GM23338 (cell line): ENCODE data around the gene BMPR1B. TPM values are rescaled to one million over a fixed set of nuclear protein-coding genes. Genes with fewer than 3 reads are reported as not detected.

Experiments used
- ATAC-seq: fragments of 200-7000 bp; cut with Tn5 transposase; 3 replicates; pipeline ENCODE4 v1.9.1; 2020
- DNase-seq: peaks from one replicate; pipeline ENCODE4 v3.0.0-alpha.2; 2015; ENCODE audit warnings: low spot score
- H2AFZ ChIP-seq: fragments of 200-600 bp; sonication (generic); 2 replicates; pipeline ENCODE4 v1.8.0; 2016; ENCODE audit warnings: antibody characterized with exemption, mild to moderate bottlenecking, moderate library complexity
- H3F3A ChIP-seq: fragments of 200-600 bp; sonication (generic); replicated peaks from 2 replicates; pipeline ENCODE4 v1.8.0; 2017; ENCODE audit warnings: antibody characterized with exemption, mixed run types, low read depth
- H3K27ac ChIP-seq: fragments of 200-600 bp; sonication (generic); 2 replicates; pipeline ENCODE4 v1.6.1; 2016; ENCODE audit warnings: low read depth
- H3K27me3 ChIP-seq: fragments of 200-600 bp; sonication (generic); 2 replicates; pipeline ENCODE4 v1.8.0; 2016; ENCODE audit warnings: mild to moderate bottlenecking, mixed run types, moderate library complexity; ENCODE audit not compliant: insufficient read depth
- H3K36me3 ChIP-seq: fragments of 200-600 bp; sonication (generic); 2 replicates; pipeline ENCODE4 v1.8.0; 2016; ENCODE audit warnings: mild to moderate bottlenecking; ENCODE audit not compliant: insufficient read depth
- H3K4me1 ChIP-seq: fragments of 200-600 bp; sonication (generic); 2 replicates; pipeline ENCODE4 v1.8.0; 2016; ENCODE audit warnings: mild to moderate bottlenecking, moderate library complexity; ENCODE audit not compliant: insufficient read depth
- H3K4me2 ChIP-seq: fragments of 200-600 bp; sonication (generic); 2 replicates; pipeline ENCODE4 v1.7.1; 2017; ENCODE audit warnings: mixed run types
- H3K4me3 ChIP-seq: fragments of 200-600 bp; sonication (generic); 2 replicates; pipeline ENCODE4 v1.6.1; 2016; ENCODE audit warnings: mixed run types
- H3K79me2 ChIP-seq: fragments of 200-600 bp; sonication (generic); replicated peaks from 2 replicates; pipeline ENCODE4 v1.8.0; 2017; ENCODE audit warnings: mild to moderate bottlenecking; ENCODE audit not compliant: insufficient read depth
- H3K9me2 ChIP-seq: fragments of 200-600 bp; sonication (generic); 2 replicates; pipeline ENCODE4 v1.8.0; 2017; ENCODE audit not compliant: insufficient read depth
- H4K20me1 ChIP-seq: fragments of 200-600 bp; sonication (generic); replicated peaks from 2 replicates; pipeline ENCODE4 v1.8.0; 2017; ENCODE audit warnings: mild to moderate bottlenecking; ENCODE audit not compliant: insufficient read depth
- H3K27ac Mint-ChIP-seq: 2 replicates; pipeline ENCODE4 v1.8.0; 2020; ENCODE audit warnings: inconsistent platforms, mild to moderate bottlenecking, moderate library complexity, mixed read lengths
- H3K27me3 Mint-ChIP-seq: 3 replicates; pipeline ENCODE4 v1.8.0; 2022; ENCODE audit warnings: low read depth, mild to moderate bottlenecking, moderate library complexity, mixed read lengths, inconsistent platforms; ENCODE audit not compliant: insufficient read depth, poor library complexity
- H3K36me3 Mint-ChIP-seq: 3 replicates; pipeline ENCODE4 v1.8.0; 2021; ENCODE audit warnings: low read depth, mild to moderate bottlenecking, inconsistent platforms, moderate library complexity, mixed read lengths
- H3K4me1 Mint-ChIP-seq: 3 replicates; pipeline ENCODE4 v1.8.0; 2020; ENCODE audit warnings: mild to moderate bottlenecking, inconsistent platforms, mixed read lengths
- H3K4me3 Mint-ChIP-seq: 3 replicates; pipeline ENCODE4 v1.8.0; 2021; ENCODE audit warnings: moderate library complexity, mild to moderate bottlenecking, inconsistent platforms, mixed read lengths
- H3K9me3 Mint-ChIP-seq: 3 replicates; pipeline ENCODE4 v1.8.0; 2020; ENCODE audit warnings: moderate library complexity, mild to moderate bottlenecking, inconsistent platforms, mixed read lengths
- CREB1 ChIP-seq: fragments of 250-450 bp; sonication (Bioruptor Pico); IDR thresholded peaks from 2 replicates; pipeline ENCODE4 v1.5.0; 2020; ENCODE audit warnings: low read depth, mild to moderate bottlenecking, moderate library complexity
- ETS1 ChIP-seq: IDR thresholded peaks from 2 replicates; pipeline ENCODE4 v1.6.1; 2016; ENCODE audit warnings: antibody characterized with exemption
- EZH2 ChIP-seq: fragments of 200-600 bp; sonication (generic); IDR thresholded peaks from one replicate; pipeline ENCODE4 v1.8.0; 2017; ENCODE audit warnings: antibody characterized with exemption, mild to moderate bottlenecking, low read depth; ENCODE audit not compliant: unreplicated experiment
- EZH2phosphoT487 ChIP-seq: fragments of 200-600 bp; sonication (generic); IDR thresholded peaks from one replicate; pipeline ENCODE4 v1.8.1; 2018; ENCODE audit warnings: antibody characterized with exemption; ENCODE audit not compliant: unreplicated experiment
- JUNB ChIP-seq: IDR thresholded peaks from one replicate; pipeline ENCODE4 v1.6.1; 2016; ENCODE audit warnings: antibody characterized with exemption; ENCODE audit not compliant: unreplicated experiment
- NANOG ChIP-seq: IDR thresholded peaks from 2 replicates; pipeline ENCODE4 v1.6.1; 2016; ENCODE audit warnings: antibody characterized with exemption, borderline replicate concordance
- POLR2AphosphoS5 ChIP-seq: IDR thresholded peaks from 2 replicates; pipeline ENCODE4 v1.6.1; 2016; ENCODE audit warnings: antibody characterized with exemption, low read depth
- ZNF114 ChIP-seq: fragments of 250-450 bp; sonication (Bioruptor Pico); IDR thresholded peaks from 2 replicates; pipeline ENCODE4 v1.5.0; 2020; ENCODE audit warnings: mild to moderate bottlenecking, moderate library complexity
- ZNF331 ChIP-seq: fragments of 250-450 bp; sonication (Bioruptor Pico); IDR thresholded peaks from 2 replicates; pipeline ENCODE4 v1.5.0; 2020; ENCODE audit warnings: low read depth, mild to moderate bottlenecking, moderate library complexity
- polyA plus RNA-seq: library from polyadenylated mRNA; unstranded; fragments of >200 nt; fragmentation: Nextera tagmentation; extraction: Ambion mirVana; gene quantifications from 2 replicates; pipeline ENCODE4 v1.2.1, GENCODE V29; 2016
- total RNA-seq: library from RNA; depleted of rRNA; stranded (reverse); fragments of >200 nt; shearing (Covaris generic); gene quantifications from 2 replicates; pipeline ENCODE4 v1.2.3, GENCODE V29; 2014
- TF ChIP-seq, protein P1 (sequence below), 2 experiments: fragments of 200-600 bp in 1 of 2; sonication (generic) in 1 of 2; conservative IDR thresholded peaks; 2 replicates each; pipeline versions ENCODE4 v1.5.1 to v1.6.1; 2016 to 2017; ENCODE audit warnings: antibody characterized with exemption in 2 of 2, low read depth in 2 of 2, mild to moderate bottlenecking in 2 of 2, moderate library complexity in 1 of 2

The BMPR1B gene
- total and polyA plus RNA-seq, 2 experiments from 2014 or later, result 0.48 to 1.0 TPM

- Histone ChIP-seq H3K4me2 (no peak overlapping the region), H3K36me3 (no peaks in the 10 kb centered on the region), H3K9me2 (no peaks in the 10 kb centered on the region; the same call in 1 of the 2 replicates), H4K20me1 (no peaks in the 10 kb centered on the region), H3K4me1 (0 out of 2 replicates have a peak, but pooled peaks cover 8% of the 10 kb centered on the region), H3K27me3 (no peaks in the 10 kb centered on the region), H3K27ac (no peak overlapping the region), H3K79me2 (no peaks in the 10 kb centered on the region), H3K4me3 (no peak overlapping the region), H2AFZ (no peak overlapping the region), H3F3A (no peaks in the 10 kb centered on the region)
- TF ChIP-seq CREB1 (CRISPR knock-in tag) (no peak), ETS1 (no peak), EZH2phosphoT487 (no peak), EZH2 (no peak)
- Mint-ChIP-seq H3K4me3 (no peak overlapping the region), H3K27me3 (no peaks in the 10 kb centered on the region), H3K9me3 (no peaks in the 10 kb centered on the region), H3K4me1 (peaks cover 10% of the 10 kb centered on the region; the same call in 2 of the 3 replicates), H3K36me3 (no peaks in the 10 kb centered on the region), H3K27ac (no peak overlapping the region)
- no peak for ATAC-seq
- no peak for DNase-seq
Observed at GRCh38 chr4:94804650-94805049, 46.9 kb downstream of the BMPR1B start.

DNA sequence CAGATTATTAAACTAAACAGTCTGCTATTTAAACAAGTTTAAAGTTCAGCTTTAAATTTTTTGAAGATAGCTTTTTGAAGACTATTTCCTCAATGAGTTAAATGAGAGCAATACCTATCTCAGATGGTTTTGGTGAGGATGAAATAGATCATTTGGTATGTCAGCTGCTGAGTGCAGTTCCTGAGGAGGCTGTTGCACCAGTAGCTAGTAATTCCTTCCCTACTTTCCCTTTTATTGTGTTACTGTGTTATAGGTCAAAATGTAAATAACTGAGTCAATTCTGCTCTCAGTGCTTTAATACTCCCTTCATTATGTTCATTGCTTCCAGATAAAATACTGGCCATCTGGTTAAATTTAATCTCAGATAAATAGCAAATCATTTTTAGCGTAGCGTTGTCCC lies 48.6 kb downstream of the BMPR1B start:
- no peak overlapping the region for H2AFZ ChIP-seq
- no peaks in the 10 kb centered on the region for H3K27me3 Mint-ChIP-seq
- no peaks in the 10 kb centered on the region; the same call in 1 of the 2 replicates for H3K9me2 ChIP-seq
- H3K36me3 ChIP-seq, result no peaks in the 10 kb centered on the region
- H3K27ac ChIP-seq, result no peak overlapping the region
- no peak overlapping the region for H3K27ac Mint-ChIP-seq
- no peaks in the 10 kb centered on the region for H3K27me3 ChIP-seq
- H3K4me3 Mint-ChIP-seq, result no peak overlapping the region
- DNase-seq (no peak), ATAC-seq (no peak)
- no peaks in the 10 kb centered on the region for H3K79me2 ChIP-seq
- no peak for TF ChIP-seq CREB1 (CRISPR knock-in tag)
- TF ChIP-seq, protein P1, sequence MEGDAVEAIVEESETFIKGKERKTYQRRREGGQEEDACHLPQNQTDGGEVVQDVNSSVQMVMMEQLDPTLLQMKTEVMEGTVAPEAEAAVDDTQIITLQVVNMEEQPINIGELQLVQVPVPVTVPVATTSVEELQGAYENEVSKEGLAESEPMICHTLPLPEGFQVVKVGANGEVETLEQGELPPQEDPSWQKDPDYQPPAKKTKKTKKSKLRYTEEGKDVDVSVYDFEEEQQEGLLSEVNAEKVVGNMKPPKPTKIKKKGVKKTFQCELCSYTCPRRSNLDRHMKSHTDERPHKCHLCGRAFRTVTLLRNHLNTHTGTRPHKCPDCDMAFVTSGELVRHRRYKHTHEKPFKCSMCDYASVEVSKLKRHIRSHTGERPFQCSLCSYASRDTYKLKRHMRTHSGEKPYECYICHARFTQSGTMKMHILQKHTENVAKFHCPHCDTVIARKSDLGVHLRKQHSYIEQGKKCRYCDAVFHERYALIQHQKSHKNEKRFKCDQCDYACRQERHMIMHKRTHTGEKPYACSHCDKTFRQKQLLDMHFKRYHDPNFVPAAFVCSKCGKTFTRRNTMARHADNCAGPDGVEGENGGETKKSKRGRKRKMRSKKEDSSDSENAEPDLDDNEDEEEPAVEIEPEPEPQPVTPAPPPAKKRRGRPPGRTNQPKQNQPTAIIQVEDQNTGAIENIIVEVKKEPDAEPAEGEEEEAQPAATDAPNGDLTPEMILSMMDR (conservative IDR thresholded peaks at IDR 0.05; ENCODE audit: low read depth in 2 of 2), result no peak
- H3K4me1 ChIP-seq, result 0 out of 2 replicates have a peak, but pooled peaks cover 8% of the 10 kb centered on the region
- H3K4me3 ChIP-seq, result no peak overlapping the region
- peaks cover 16% of the 10 kb centered on the region; the same call in 2 of the 3 replicates for H3K4me1 Mint-ChIP-seq
- H3F3A ChIP-seq, result no peaks in the 10 kb centered on the region
- no peaks in the 10 kb centered on the region for H3K9me3 Mint-ChIP-seq
- no peaks in the 10 kb centered on the region for H3K36me3 Mint-ChIP-seq
- no peaks in the 10 kb centered on the region for H4K20me1 ChIP-seq
- H3K4me2 ChIP-seq, result no peak overlapping the region

DNA sequence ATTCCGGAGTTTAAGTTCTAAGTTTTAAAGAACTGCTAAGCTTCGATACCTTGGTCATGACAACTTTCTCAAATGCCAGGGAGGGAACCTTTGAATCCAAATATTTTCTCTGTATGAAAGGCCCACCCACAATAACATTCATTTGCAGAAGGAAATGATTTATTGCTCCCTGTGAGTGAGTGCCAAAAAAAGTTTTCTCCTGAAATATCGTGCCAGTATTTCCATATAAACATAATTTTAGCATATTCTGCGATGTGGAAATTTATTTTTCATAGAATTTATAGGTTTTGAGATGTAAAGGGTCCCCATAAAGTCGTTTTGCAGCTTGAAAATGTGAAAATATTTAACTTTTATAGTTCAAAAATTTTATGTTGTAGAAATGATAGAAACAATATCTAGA lies 53.9 kb downstream of the BMPR1B start:
- H3K4me3 Mint-ChIP-seq, result no peak overlapping the region
- no peaks in the 10 kb centered on the region for H4K20me1 ChIP-seq
- no peak overlapping the region for H3K27ac ChIP-seq
- H3K27ac Mint-ChIP-seq, result no peak overlapping the region
- H3K9me3 Mint-ChIP-seq, result no peaks in the 10 kb centered on the region
- H3K79me2 ChIP-seq, result no peaks in the 10 kb centered on the region
- H3K27me3 Mint-ChIP-seq, result no peaks in the 10 kb centered on the region
- ATAC-seq, result no peak
- H3K4me1 Mint-ChIP-seq, result peaks cover 12% of the 10 kb centered on the region
- no peak for DNase-seq
- no peaks in the 10 kb centered on the region for H3K36me3 ChIP-seq
- H3K27me3 ChIP-seq, result no peaks in the 10 kb centered on the region
- no peaks in the 10 kb centered on the region for H3F3A ChIP-seq
- no peak overlapping the region for H3K4me3 ChIP-seq
- H3K4me2 ChIP-seq, result no peak overlapping the region
- no peak for TF ChIP-seq ZNF114
- no peak for TF ChIP-seq POLR2AphosphoS5
- no peak for TF ChIP-seq EZH2phosphoT487
- no peak for TF ChIP-seq ETS1
- TF ChIP-seq ZNF331 (CRISPR knock-in tag), result no peak
- TF ChIP-seq JUNB, result no peak
- TF ChIP-seq, protein P1 (conservative IDR thresholded peaks at IDR 0.05; ENCODE audit: low read depth in 2 of 2), result no peak
- TF ChIP-seq NANOG, result no peak
- H3K4me1 ChIP-seq, result no peaks in the 10 kb centered on the region
- no peaks in the 10 kb centered on the region for H3K9me2 ChIP-seq
- no peaks in the 10 kb centered on the region for H3K36me3 Mint-ChIP-seq
- H2AFZ ChIP-seq, result no peak overlapping the region
